CD14-positive monocyte (primary cell): ENCODE data around the gene KIAA1549. TPM values are rescaled to one million over a fixed set of nuclear protein-coding genes. Genes with fewer than 3 reads are reported as not detected.
A peak's percentile ranks its signal among the peaks of the same experiment; 100 is the strongest.

Experiments used
- DNase-seq, 3 donors: peaks; one replicate each; pipeline ENCODE4 v3.0.0-alpha.2; 2011 to 2022
- H2AFZ ChIP-seq: 2 replicates; pipeline ENCODE4 v1.6.0; 2012; ENCODE audit warnings: mild to moderate bottlenecking, low read depth, low read length, inconsistent platforms; ENCODE audit not compliant: insufficient read depth, poor library complexity, severe bottlenecking
- H3K27ac ChIP-seq, 2 donors: 1 replicate in 1 of 2; 2 replicates in 1 of 2; pipeline ENCODE4 v1.5.1; 2012 to 2013; ENCODE audit warnings: low read length in 2 of 2, control low read depth in 1 of 2, inconsistent platforms in 1 of 2, low read depth in 1 of 2, mild to moderate bottlenecking in 1 of 2
- H3K27me3 ChIP-seq, 2 donors: one replicate each; pipeline versions ENCODE4 v1.6.0 to v1.6.1; 2011 to 2013; ENCODE audit warnings: low read length in 2 of 2; ENCODE audit not compliant: control insufficient read depth in 2 of 2, insufficient read depth in 2 of 2
- H3K36me3 ChIP-seq, 2 donors: replicated peaks in 1 of 2; 1 replicate in 1 of 2; 2 replicates in 1 of 2; pipeline versions ENCODE4 v1.5.1 to v1.6.1; 2012 to 2013; ENCODE audit warnings: low read length in 2 of 2, control low read depth in 1 of 2, inconsistent platforms in 1 of 2, mild to moderate bottlenecking in 1 of 2; ENCODE audit not compliant: insufficient read depth in 2 of 2, control insufficient read depth in 1 of 2
- H3K4me1 ChIP-seq, 2 donors: 1 replicate in 1 of 2; 2 replicates in 1 of 2; pipeline versions ENCODE4 v1.5.1 to v1.6.1; 2012 to 2013; ENCODE audit warnings: low read length in 2 of 2, control low read depth in 1 of 2, inconsistent platforms in 1 of 2, mild to moderate bottlenecking in 1 of 2, moderate library complexity in 1 of 2; ENCODE audit not compliant: insufficient read depth in 2 of 2, control insufficient read depth in 1 of 2
- H3K4me2 ChIP-seq: replicated peaks from 2 replicates; pipeline ENCODE3; 2012; ENCODE audit warnings: low read length, moderate library complexity, mild to moderate bottlenecking; ENCODE audit not compliant: poor library complexity, severe bottlenecking; ENCODE audit errors: extremely low read depth
- H3K4me3 ChIP-seq, 3 experiments: fragments of 200-600 bp in 1 of 3; sonication (generic) in 1 of 3; replicated peaks in 1 of 3; 1 replicate in 2 of 3; 2 replicates in 1 of 3; pipeline ENCODE4 v1.5.1; 2011 to 2013; ENCODE audit warnings: low read length in 3 of 3, mild to moderate bottlenecking in 3 of 3, control low read depth in 2 of 3, low read depth in 2 of 3, inconsistent platforms in 1 of 3, moderate library complexity in 1 of 3
- H3K79me2 ChIP-seq: 2 replicates; pipeline ENCODE4 v1.6.0; 2012; ENCODE audit warnings: mild to moderate bottlenecking, control low read depth, inconsistent platforms, low read length, moderate library complexity; ENCODE audit not compliant: insufficient read depth
- H3K9ac ChIP-seq: 2 replicates; pipeline ENCODE4 v1.6.0; 2017; ENCODE audit warnings: low read length, mild to moderate bottlenecking; ENCODE audit not compliant: insufficient read depth, poor library complexity, severe bottlenecking
- H3K9me3 ChIP-seq, 2 donors: replicated peaks in 1 of 2; 1 replicate in 1 of 2; 2 replicates in 1 of 2; pipeline versions ENCODE4 v1.5.1 to v1.6.1; 2012 to 2013; ENCODE audit warnings: low read length in 2 of 2, control low read depth in 1 of 2; ENCODE audit not compliant: control insufficient read depth in 1 of 2, insufficient read depth in 1 of 2
- H4K20me1 ChIP-seq: 2 replicates; pipeline ENCODE4 v1.6.0; 2012; ENCODE audit warnings: mild to moderate bottlenecking, low read length, control low read depth, moderate library complexity; ENCODE audit not compliant: insufficient read depth
- H3K27ac Mint-ChIP-seq, 7 donors: one replicate each; pipeline ENCODE4 v1.8.0; 2020; ENCODE audit warnings: mild to moderate bottlenecking in 7 of 7, mixed read lengths in 7 of 7, moderate library complexity in 6 of 7, inconsistent platforms in 2 of 7
- H3K27me3 Mint-ChIP-seq, 3 donors: one replicate each; pipeline ENCODE4 v1.8.0; 2021 to 2022; ENCODE audit warnings: low read depth in 3 of 3, mild to moderate bottlenecking in 3 of 3, mixed read lengths in 3 of 3, moderate library complexity in 3 of 3, inconsistent platforms in 1 of 3
- H3K36me3 Mint-ChIP-seq, 2 donors: one replicate each; pipeline ENCODE4 v1.8.0; 2020; ENCODE audit warnings: mixed read lengths in 2 of 2, inconsistent platforms in 1 of 2, mild to moderate bottlenecking in 1 of 2
- H3K4me1 Mint-ChIP-seq: one replicate; pipeline ENCODE4 v1.8.0; 2020; ENCODE audit warnings: mild to moderate bottlenecking, mixed read lengths
- H3K4me3 Mint-ChIP-seq, 2 donors: one replicate each; pipeline ENCODE4 v1.8.0; 2020; ENCODE audit warnings: mild to moderate bottlenecking in 2 of 2, mixed read lengths in 2 of 2, moderate library complexity in 1 of 2
- H3K9me3 Mint-ChIP-seq, 7 donors: one replicate each; pipeline ENCODE4 v1.8.0; 2020 to 2022; ENCODE audit warnings: mixed read lengths in 7 of 7, mild to moderate bottlenecking in 6 of 7, moderate library complexity in 6 of 7, inconsistent platforms in 2 of 7
- WGBS: methylation state at CpG from one replicate; pipeline ENCODE4 v1.1.5; 2013; ENCODE audit warnings: missing lambda C conversion rate; ENCODE audit not compliant: insufficient coverage; 5-methylcytosine and 5-hydroxymethylcytosine counted together
- intact Hi-C, 2 donors: fragments of 100-400 bp; cut with micrococcal nuclease; formaldehyde crosslinking; loops; one replicate each; pipeline versions ENCODE4 v1.15.0 to v1.15.1; 2023
- polyA plus RNA-seq, 3 donors: library from polyadenylated mRNA; depleted of rRNA in 1 of 3; unstranded in 2 of 3; stranded (reverse) in 1 of 3; fragments of 300-500 nt in 2 of 3; fragments of >200 nt in 1 of 3; fragmentation: Illumina TruSeq in 2 of 3; gene quantifications; 1 replicate in 2 of 3; 2 replicates in 1 of 3; pipeline ENCODE4 v1.2.3, GENCODE V29; 2012 to 2021
- TF ChIP-seq, protein P1 (sequence below): fragments of 200-600 bp; IDR thresholded peaks from one replicate; pipeline ENCODE4 v1.8.0; 2022; ENCODE audit warnings: antibody characterized with exemption, mild to moderate bottlenecking

The KIAA1549 gene
- polyA plus RNA-seq, 3 donors: 0.03 TPM; not detected in 1

DNA sequence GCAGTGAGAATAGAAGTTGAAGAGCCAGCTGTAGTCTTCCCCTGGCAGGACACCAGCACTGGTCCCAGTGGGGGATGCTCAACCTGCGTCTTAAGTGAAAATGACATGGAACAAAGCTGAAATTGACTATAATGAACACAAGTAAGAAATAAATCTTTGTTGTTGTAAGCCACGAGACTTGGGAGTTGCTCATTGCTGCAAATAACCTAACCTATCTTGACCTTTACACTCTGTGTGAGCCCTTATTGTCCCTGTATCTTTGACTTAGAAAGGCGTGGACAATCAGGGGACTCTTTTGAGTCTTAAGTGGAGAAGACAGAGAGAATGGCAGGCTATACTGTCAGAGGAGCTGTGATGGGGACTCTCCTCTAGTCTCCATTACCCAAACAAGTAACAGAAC is 37.7 kb upstream of the KIAA1549 start:
- no peaks in the 10 kb centered on the region for H3K27me3 ChIP-seq
- no peaks in the 10 kb centered on the region for H3K79me2 ChIP-seq
- 100% methylated on average over 1 of the region's 3 CpGs for WGBS
- intact Hi-C loops: no loop called here
- H3K9me3 Mint-ChIP-seq: peaks cover 0 to 3% (median 0%) of the 10 kb centered on the region in 7 donors
- no peak overlapping the region for H3K4me3 Mint-ChIP-seq
- no peak overlapping the region for H3K9ac ChIP-seq
- no peaks in the 10 kb centered on the region for H3K4me1 ChIP-seq
- H3K27ac ChIP-seq: no peak overlapping the region
- no peaks in the 10 kb centered on the region for H4K20me1 ChIP-seq
- peak overlapping the region; percentile 6 for H2AFZ ChIP-seq
- H3K4me3 ChIP-seq: no peak overlapping the region
- peaks cover 0 to 6% (median 2%) of the 10 kb centered on the region in 3 donors for H3K27me3 Mint-ChIP-seq
- peaks cover 0 to 2% of the 10 kb centered on the region in 2 donors for H3K36me3 Mint-ChIP-seq
- no peak overlapping the region for H3K4me2 ChIP-seq
- H3K27ac Mint-ChIP-seq: no peak overlapping the region
- H3K4me1 Mint-ChIP-seq: no peaks in the 10 kb centered on the region
- no peak for DNase-seq
- H3K36me3 ChIP-seq: no peaks in the 10 kb centered on the region
- TF ChIP-seq, protein P1, sequence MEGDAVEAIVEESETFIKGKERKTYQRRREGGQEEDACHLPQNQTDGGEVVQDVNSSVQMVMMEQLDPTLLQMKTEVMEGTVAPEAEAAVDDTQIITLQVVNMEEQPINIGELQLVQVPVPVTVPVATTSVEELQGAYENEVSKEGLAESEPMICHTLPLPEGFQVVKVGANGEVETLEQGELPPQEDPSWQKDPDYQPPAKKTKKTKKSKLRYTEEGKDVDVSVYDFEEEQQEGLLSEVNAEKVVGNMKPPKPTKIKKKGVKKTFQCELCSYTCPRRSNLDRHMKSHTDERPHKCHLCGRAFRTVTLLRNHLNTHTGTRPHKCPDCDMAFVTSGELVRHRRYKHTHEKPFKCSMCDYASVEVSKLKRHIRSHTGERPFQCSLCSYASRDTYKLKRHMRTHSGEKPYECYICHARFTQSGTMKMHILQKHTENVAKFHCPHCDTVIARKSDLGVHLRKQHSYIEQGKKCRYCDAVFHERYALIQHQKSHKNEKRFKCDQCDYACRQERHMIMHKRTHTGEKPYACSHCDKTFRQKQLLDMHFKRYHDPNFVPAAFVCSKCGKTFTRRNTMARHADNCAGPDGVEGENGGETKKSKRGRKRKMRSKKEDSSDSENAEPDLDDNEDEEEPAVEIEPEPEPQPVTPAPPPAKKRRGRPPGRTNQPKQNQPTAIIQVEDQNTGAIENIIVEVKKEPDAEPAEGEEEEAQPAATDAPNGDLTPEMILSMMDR: no peak
- H3K9me3 ChIP-seq: no peaks in the 10 kb centered on the region

DNA sequence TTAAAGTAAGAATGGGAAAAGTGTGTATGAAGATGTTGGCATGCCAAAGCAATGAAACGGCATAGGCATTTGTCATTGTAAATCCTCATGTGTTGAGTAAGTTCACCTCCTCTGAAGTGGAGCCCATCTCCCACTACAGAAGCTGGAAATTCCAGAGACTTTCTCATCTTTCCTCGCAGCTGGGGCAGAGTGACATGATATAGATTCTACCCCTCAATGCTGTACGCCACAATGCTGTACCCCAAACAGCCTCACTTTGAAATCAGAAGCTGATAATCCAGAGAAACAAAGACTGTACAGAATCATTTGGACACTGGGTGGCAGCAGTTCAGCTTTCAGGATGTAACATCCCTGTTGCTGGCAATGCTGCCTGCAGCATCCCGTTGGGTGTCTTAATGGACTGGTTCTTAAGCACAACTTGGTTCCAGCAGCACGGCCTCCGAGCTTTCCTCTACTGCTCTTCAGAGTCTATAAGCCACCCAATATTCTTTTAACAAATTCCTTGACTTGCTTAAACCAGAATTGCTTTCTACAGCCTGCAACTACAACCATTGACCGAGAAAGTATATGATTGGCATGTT is 35.8 kb upstream of the KIAA1549 start:
- Mint-ChIP-seq H3K27ac (peak overlapping the region in 1 of 7 donors; percentile 46), H3K27me3 (peaks cover 0 to 6% (median 2%) of the 10 kb centered on the region in 3 donors), H3K36me3 (no peaks in the 10 kb centered on the region), H3K9me3 (peaks cover 0 to 7% (median 0%) of the 10 kb centered on the region in 7 donors), H3K4me3 (no peak overlapping the region), H3K4me1 (no peaks in the 10 kb centered on the region)
- no peaks in the 10 kb centered on the region for H3K9me3 ChIP-seq
- 29% methylated on average over 5 of the region's 7 CpGs for WGBS
- H2AFZ ChIP-seq: no peak overlapping the region
- H3K79me2 ChIP-seq: no peaks in the 10 kb centered on the region
- no peaks in the 10 kb centered on the region for H3K4me1 ChIP-seq
- H3K4me3 ChIP-seq: no peak overlapping the region
- peak in 2 of 3 donors; percentile 28 to 30 for DNase-seq
- no peaks in the 10 kb centered on the region for H3K36me3 ChIP-seq
- TF ChIP-seq, protein P1: peak; percentile 69
- H3K27me3 ChIP-seq: no peaks in the 10 kb centered on the region
- no peak overlapping the region for H3K4me2 ChIP-seq
- H3K9ac ChIP-seq: no peak overlapping the region
- intact Hi-C loops: no loop called here
- no peak overlapping the region for H3K27ac ChIP-seq
- no peaks in the 10 kb centered on the region for H4K20me1 ChIP-seq
